Measurements from ENCODE around the gene OR52H1. TPM values are rescaled to one million over a fixed set of nuclear protein-coding genes. Genes with fewer than 3 reads are reported as not detected.

Gene OR52H1
- total and polyA plus RNA-seq, 2 donors: 2.2 TPM; not detected in 1

DNA sequence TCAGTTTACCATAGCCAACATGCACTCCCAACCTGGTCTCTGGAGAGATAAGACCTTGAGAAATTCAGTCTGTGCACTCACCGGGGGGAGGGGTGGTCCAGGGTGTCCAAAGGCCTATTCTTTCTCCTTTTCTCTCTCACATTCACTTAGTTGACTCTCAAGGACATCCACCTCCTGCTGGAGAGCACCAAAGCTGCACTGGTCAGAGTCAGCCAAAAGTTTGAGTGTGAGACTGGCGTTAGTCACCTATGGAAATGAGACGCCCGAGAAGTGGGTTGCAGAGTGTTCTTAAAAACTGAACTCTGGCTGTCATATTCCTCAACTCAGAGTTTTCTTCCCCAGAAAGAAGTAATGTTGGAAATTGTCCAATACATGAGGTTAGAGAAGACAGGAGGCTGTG lies 26.8 kb downstream of the OR52H1 start:
- no peaks in the 10 kb centered on the region for H3K4me1 ChIP-seq (ENCODE audit: insufficient read depth)
- H3K27ac ChIP-seq (ENCODE audit: low read depth): no peak overlapping the region
- H3K36me3 ChIP-seq (ENCODE audit: insufficient read depth): no peaks in the 10 kb centered on the region
- no peak for DNase-seq (ENCODE audit: extremely low spot score)
- WGBS: 94% methylated on average over 4 of the region's 4 CpGs
- no peak overlapping the region for H3K4me3 ChIP-seq (ENCODE audit: low read depth, low read length)

DNA sequence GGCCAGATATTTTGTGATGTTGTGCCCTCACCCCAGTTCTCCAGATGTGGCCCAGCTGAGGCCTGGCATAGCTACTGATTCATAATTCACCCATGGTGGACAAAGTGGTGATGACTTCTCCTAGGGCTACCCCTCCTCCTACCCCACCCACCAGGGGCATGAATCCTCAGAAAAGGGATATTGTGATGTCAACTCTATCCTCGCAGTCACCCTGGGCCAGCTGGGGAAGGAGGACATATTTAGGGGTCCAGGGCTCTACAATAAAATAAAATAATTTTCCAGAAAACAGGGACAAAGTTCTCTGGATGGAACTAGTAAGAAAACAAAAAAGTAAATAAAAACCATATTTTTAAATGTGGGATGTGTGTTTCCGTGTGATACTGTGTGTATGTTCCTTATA lies 31.7 kb downstream of the OR52H1 start, which contains the start of gene UBQLNL:
UBQLNL (minus strand) TSS at position 101 of the 400 bp plus-strand sequence. CDS start 258 bp downstream, outside the sequence.
- DNase-seq (ENCODE audit: extremely low spot score): no peak
- no peak within 1 kb of the TSS for H3K27ac ChIP-seq (ENCODE audit: low read depth)
- WGBS: 93% methylated on average over 2 of the region's 2 CpGs

GRCh38 chr11:5514841-5515240 lies 33.5 kb downstream of the OR52H1 start:
- Histone ChIP-seq H3K27ac (ENCODE audit: low read depth) (no peak overlapping the region), H3K4me1 (ENCODE audit: insufficient read depth) (no peaks in the 10 kb centered on the region), H3K4me3 (ENCODE audit: low read depth, low read length) (no peak overlapping the region), H3K36me3 (ENCODE audit: insufficient read depth) (no peaks in the 10 kb centered on the region)
- no peak for DNase-seq (ENCODE audit: extremely low spot score)

More for the DNA sequence above, 31.7 kb downstream of the OR52H1 start, which contains the start of gene UBQLNL:
- Histone ChIP-seq H3K4me1 (ENCODE audit: insufficient read depth) (no peaks in the 10 kb centered on the region), H3K4me3 (ENCODE audit: low read depth, low read length) (no peak within 1 kb of the TSS), H3K36me3 (ENCODE audit: insufficient read depth) (no peaks in the 10 kb centered on the region)

DNA sequence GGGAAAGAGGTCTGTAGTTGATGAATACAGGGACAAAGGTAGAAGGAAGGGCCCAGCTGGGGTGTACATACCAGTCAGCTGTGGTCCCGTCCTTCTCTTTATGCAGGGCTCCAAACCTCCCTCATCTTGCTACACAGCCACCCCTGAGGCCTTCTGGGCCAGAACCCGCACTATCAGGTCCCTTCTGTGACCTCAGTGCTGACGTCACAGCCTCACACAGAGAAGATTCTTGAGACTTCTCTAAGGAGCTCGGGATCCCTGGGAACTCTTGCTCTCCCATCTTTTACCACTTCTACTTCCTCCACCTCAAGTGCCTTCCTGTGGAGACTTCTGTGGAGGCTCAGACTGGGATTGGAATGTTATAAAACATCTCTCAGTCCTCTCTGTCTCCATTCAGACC lies 38.5 kb downstream of the OR52H1 start, which contains the start of gene UBQLN3:
UBQLN3 (minus strand) TSS at position 155 of the 400 bp plus-strand sequence. CDS start 399 bp downstream, outside the sequence.
- DNase-seq (ENCODE audit: extremely low spot score): no peak
- WGBS: 80% methylated on average over 4 of the region's 4 CpGs
- Histone ChIP-seq H3K4me1 (ENCODE audit: insufficient read depth) (no peaks in the 10 kb centered on the region), H3K36me3 (ENCODE audit: insufficient read depth) (no peaks in the 10 kb centered on the region), H3K27ac (ENCODE audit: low read depth) (no peak within 1 kb of the TSS), H3K4me3 (ENCODE audit: low read depth, low read length) (no peak within 1 kb of the TSS)

DNA sequence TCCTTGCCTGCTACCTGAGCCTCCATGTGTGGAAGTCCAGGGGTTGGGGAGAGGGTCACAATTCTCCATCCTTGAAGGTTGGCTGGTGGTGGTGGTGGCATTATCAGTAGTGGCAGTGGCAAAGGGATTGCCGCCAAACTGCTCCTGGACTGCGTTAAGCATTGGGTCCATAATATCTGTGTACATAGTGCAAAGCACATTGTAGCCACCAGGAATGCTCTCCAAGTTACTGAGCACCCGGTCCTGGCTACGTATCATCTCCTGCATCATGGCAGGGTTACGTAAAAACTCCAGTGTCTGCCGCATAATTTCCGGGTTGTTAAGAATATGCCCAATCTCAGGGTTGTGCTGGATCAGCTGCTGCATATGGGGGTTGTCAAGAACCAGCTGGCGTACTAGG lies 39.7 kb downstream of the OR52H1 start:
- 95% methylated on average over 8 of the region's 8 CpGs for WGBS
- DNase-seq (ENCODE audit: extremely low spot score): no peak
- no peak overlapping the region for H3K4me3 ChIP-seq (ENCODE audit: low read depth, low read length)
- H3K36me3 ChIP-seq (ENCODE audit: insufficient read depth): no peaks in the 10 kb centered on the region
- peaks cover 1% of the 10 kb centered on the region for H3K4me1 ChIP-seq (ENCODE audit: insufficient read depth)
- H3K27ac ChIP-seq (ENCODE audit: low read depth): no peak overlapping the region

DNA sequence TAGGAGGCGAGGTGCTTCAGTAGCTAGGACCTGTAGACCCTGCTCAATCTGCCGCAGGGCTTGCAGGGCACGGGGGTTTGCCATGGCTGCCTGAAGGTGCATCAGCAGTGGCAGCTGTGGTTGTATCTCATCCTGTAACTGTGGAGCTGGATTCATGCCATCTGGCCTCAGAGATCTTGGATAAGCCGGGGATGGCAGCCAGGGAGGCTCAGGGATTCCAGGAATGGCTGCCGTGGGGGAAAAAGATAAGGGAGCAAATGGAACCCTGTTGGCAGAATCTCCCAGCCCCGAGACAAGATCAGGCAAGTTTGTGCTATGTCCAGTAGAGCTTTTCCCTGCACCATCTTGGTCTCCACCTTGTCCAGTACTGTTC lies 40.4 kb downstream of the OR52H1 start:
- 52% methylated on average over 6 of the region's 6 CpGs for WGBS
- no peaks in the 10 kb centered on the region for H3K36me3 ChIP-seq (ENCODE audit: insufficient read depth)
- H3K27ac ChIP-seq (ENCODE audit: low read depth): no peak overlapping the region
- H3K4me1 ChIP-seq (ENCODE audit: insufficient read depth): peaks cover 1% of the 10 kb centered on the region
- H3K4me3 ChIP-seq (ENCODE audit: low read depth, low read length): no peak overlapping the region
- DNase-seq (ENCODE audit: extremely low spot score): no peak

DNA sequence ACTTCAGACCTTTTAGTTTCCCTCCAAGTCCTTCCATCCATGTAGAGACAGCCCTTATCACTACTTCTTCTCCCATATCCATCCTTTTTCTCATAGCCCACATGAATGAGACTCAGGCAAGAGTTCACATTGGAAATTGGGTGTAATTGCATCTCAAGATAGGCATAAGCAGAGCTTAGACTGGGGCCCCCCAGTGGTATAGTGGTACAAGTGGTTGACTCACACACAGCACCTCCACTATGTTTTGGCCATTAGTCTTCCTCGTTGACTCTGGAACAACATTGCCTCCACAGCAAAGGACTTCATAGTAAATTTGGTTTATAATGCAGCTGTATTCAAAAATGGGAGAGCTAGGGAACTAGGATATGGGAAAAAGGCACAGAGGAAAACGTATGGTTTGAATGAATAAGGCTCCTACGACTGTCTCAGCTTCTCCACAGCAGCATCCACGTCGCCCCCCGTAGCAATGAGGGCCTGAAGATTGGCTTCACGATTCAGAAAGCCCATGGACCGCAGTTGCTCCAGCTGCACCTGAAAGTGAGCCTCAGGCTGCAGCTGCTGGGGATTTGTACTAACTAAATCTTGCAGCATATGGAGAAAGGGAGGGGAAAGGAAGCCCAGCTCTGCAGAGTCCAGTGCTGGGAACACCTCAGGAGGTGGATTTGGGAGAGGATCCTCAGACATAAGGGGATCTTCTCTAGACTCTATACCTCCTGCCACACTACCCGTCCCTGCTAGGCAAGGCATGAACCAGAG lies 41.0 kb downstream of the OR52H1 start:
- Histone ChIP-seq H3K4me3 (ENCODE audit: low read depth, low read length) (no peak overlapping the region), H3K27ac (ENCODE audit: low read depth) (no peak overlapping the region), H3K36me3 (ENCODE audit: insufficient read depth) (no peaks in the 10 kb centered on the region), H3K4me1 (ENCODE audit: insufficient read depth) (peaks cover 1% of the 10 kb centered on the region)
- no peak for DNase-seq (ENCODE audit: extremely low spot score)
- WGBS: 86% methylated on average over 9 of the region's 9 CpGs

GRCh38 chr11:5505363-5506048 lies 42.8 kb downstream of the OR52H1 start:
- Histone ChIP-seq H3K27ac (ENCODE audit: low read depth) (no peak overlapping the region), H3K4me1 (ENCODE audit: insufficient read depth) (peaks cover 1% of the 10 kb centered on the region), H3K4me3 (ENCODE audit: low read depth, low read length) (no peak overlapping the region), H3K36me3 (ENCODE audit: insufficient read depth) (no peaks in the 10 kb centered on the region)
- WGBS: 86% methylated on average over 9 of the region's 9 CpGs
- no peak for DNase-seq (ENCODE audit: extremely low spot score)

GRCh38 chr11:5504403-5504921 lies 43.9 kb downstream of the OR52H1 start:
- Histone ChIP-seq H3K4me3 (ENCODE audit: low read depth, low read length) (no peak overlapping the region), H3K27ac (ENCODE audit: low read depth) (no peak overlapping the region), H3K36me3 (ENCODE audit: insufficient read depth) (no peaks in the 10 kb centered on the region), H3K4me1 (ENCODE audit: insufficient read depth) (peaks cover 1% of the 10 kb centered on the region)
- 77% methylated on average over 2 of the region's 2 CpGs for WGBS
- DNase-seq (ENCODE audit: extremely low spot score): no peak

GRCh38 chr11:5500393-5500801 lies 47.9 kb downstream of the OR52H1 start:
- H3K36me3 ChIP-seq (ENCODE audit: insufficient read depth): no peaks in the 10 kb centered on the region
- H3K4me1 ChIP-seq (ENCODE audit: insufficient read depth): peaks cover 1% of the 10 kb centered on the region
- no peak overlapping the region for H3K4me3 ChIP-seq (ENCODE audit: low read depth, low read length)
- DNase-seq (ENCODE audit: extremely low spot score): no peak
- H3K27ac ChIP-seq (ENCODE audit: low read depth): no peak overlapping the region
- WGBS: 86% methylated on average over 6 of the region's 6 CpGs

GRCh38 chr11:5499671-5500070 lies 48.7 kb downstream of the OR52H1 start:
- Histone ChIP-seq H3K4me1 (ENCODE audit: insufficient read depth) (peaks cover 1% of the 10 kb centered on the region), H3K4me3 (ENCODE audit: low read depth, low read length) (no peak overlapping the region), H3K27ac (ENCODE audit: low read depth) (no peak overlapping the region), H3K36me3 (ENCODE audit: insufficient read depth) (no peaks in the 10 kb centered on the region)
- 60% methylated on average over 2 of the region's 2 CpGs for WGBS
- no peak for DNase-seq (ENCODE audit: extremely low spot score)
